GM12878 (cell line): ENCODE measurements around the gene CISTR.

Source experiments
- ESRRA ChIP-seq: IDR thresholded peaks from 2 replicates; pipeline ENCODE4 v1.6.1; 2012; ENCODE audit warnings: mild to moderate bottlenecking, low read length, improper control_type of control experiment
- JUNB ChIP-seq: IDR thresholded peaks from 2 replicates; pipeline ENCODE4 v1.6.1; 2016; ENCODE audit warnings: antibody characterized with exemption, mild to moderate bottlenecking
- JUND ChIP-seq: IDR thresholded peaks from 2 replicates; pipeline ENCODE4 v1.6.1; 2012; ENCODE audit warnings: low read depth, mild to moderate bottlenecking, low read length, improper control_type of control experiment, moderate library complexity
- MEF2A ChIP-seq: IDR thresholded peaks from 2 replicates; pipeline ENCODE4 v1.6.1; 2011; ENCODE audit warnings: low read depth, mild to moderate bottlenecking, low read length, moderate library complexity; ENCODE audit not compliant: insufficient read depth
- POLR2A ChIP-seq: IDR thresholded peaks from 2 replicates; pipeline ENCODE4 v1.6.1; 2011; ENCODE audit warnings: low read depth, mild to moderate bottlenecking, low read length

- no peak for TF ChIP-seq POLR2A
- TF ChIP-seq ESRRA = no peak
- TF ChIP-seq JUNB = no peak
- TF ChIP-seq MEF2A = no peak
- no peak for TF ChIP-seq JUND
Measured at GRCh38 chr12:53714004-53714403, 37.8 kb downstream of the CISTR start.
